ENCODE measurements around the gene ARPC4. TPM values are rescaled to one million over a fixed set of nuclear protein-coding genes. Genes with fewer than 3 reads are reported as not detected.

Gene ARPC4
- 100 to 1,000 TPM in 3 of 4 donors, 10 to 100 TPM in 1; 96.8 to 147 (median 143) TPM for total RNA-seq

DNA sequence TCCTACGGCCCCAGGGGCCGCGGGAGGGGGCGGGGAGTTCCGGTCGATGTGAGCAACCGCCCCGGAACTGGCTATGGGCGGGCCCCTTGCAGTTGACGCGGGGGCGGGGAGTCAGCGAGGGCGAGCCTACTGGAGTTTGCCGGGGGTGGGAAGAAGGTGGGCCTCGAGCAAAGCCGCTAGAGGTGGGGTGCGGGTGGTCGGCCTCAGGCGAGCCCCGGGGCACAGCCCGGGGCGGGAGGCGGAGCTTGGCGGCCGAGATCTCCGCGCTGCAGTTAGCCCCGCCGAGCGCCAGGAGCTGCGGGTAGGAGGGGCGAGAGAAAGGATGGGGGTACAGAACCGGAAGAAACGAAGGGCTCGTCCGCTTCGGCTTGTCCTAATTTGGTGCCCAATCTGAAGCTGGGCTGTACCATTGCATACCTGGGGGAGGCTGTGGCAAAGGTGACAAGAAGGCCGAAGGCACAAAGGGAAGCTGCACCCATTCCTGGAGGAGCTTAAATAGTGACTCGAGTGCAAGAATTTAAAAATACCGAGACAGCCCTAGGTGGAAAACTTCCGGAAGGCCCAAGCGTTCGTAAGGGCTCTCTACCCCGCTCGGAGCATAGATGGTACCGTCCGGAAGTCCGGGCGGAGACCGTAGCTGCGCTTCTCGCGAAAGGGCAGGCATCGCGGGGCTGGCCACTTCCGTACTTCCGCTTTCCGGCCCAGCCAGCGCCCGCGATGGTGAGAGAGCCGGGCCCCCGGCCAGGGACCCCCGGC is at the start of gene ARPC4, which contains the start of gene TADA3:
TSS of gene ARPC4 (plus strand) at position 678 of the 756 bp plus-strand sequence. CDS start at position 718, 40 bp downstream.
TSS of gene TADA3 (minus strand) at position 69 of the 756 bp plus-strand sequence. CDS start 1,007 bp downstream, outside the sequence.
- Histone ChIP-seq H3K27me3 (no peaks in the 10 kb centered on the region), H3K4me1 (peaks cover 20 to 27% of the 10 kb centered on the region in 2 donors), H3K36me3 (peaks cover under 1 to 14% of the 10 kb centered on the region in 2 donors), H3K27ac (peak within 1 kb of the TSS; percentile 93 to 99 (median 98)), H3K4me3 (peak within 1 kb of the TSS; percentile 89 to 99 (median 94)), H3K9me3 (no peaks in the 10 kb centered on the region)
- intact Hi-C loops (cut with DNase I; ENCODE audit: low total_unique reads) (loop anchor here (1.0 to 2.0 kb wide), 4 partner anchors 43 to 144 kb away; partner anchors contain the start of genes BRPF1, MTMR14, OGG1 and RPUSD3), in situ Hi-C loops (cut with MboI; ENCODE audit: low sequenced_read_pairs in 4 of 4) (no loop called here)
- ATAC-seq = peak; percentile 97
- peak; percentile 87 to 88 for DNase-seq
- TF ChIP-seq, protein P1, sequence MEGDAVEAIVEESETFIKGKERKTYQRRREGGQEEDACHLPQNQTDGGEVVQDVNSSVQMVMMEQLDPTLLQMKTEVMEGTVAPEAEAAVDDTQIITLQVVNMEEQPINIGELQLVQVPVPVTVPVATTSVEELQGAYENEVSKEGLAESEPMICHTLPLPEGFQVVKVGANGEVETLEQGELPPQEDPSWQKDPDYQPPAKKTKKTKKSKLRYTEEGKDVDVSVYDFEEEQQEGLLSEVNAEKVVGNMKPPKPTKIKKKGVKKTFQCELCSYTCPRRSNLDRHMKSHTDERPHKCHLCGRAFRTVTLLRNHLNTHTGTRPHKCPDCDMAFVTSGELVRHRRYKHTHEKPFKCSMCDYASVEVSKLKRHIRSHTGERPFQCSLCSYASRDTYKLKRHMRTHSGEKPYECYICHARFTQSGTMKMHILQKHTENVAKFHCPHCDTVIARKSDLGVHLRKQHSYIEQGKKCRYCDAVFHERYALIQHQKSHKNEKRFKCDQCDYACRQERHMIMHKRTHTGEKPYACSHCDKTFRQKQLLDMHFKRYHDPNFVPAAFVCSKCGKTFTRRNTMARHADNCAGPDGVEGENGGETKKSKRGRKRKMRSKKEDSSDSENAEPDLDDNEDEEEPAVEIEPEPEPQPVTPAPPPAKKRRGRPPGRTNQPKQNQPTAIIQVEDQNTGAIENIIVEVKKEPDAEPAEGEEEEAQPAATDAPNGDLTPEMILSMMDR (IDR thresholded peaks at IDR 0.05 in 4 of 5, conservative IDR thresholded peaks at IDR 0.05 in 1 of 5) = peak in 2 of 5 experiments; percentile 20 to 40
- peak; percentile 63 to 83 for TF ChIP-seq POLR2A (IDR thresholded peaks at IDR 0.05)

DNA sequence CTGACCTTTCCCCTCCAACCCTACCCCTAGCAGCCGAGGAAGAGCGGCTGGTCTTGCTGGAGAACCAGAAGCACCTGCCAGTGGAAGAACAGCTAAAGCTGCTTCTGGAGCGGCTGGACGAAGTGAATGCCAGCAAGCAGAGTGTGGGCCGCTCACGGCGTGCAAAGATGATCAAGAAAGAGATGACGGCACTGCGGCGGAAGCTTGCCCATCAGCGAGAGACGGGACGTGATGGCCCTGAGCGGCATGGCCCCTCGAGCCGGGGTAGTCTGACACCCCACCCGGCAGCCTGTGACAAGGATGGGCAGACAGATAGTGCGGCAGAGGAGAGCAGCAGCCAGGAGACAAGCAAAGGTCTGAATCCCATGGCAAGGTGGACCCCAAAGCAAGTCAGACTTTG is 49.3 kb upstream of the ARPC4 start:
- H3K4me3 ChIP-seq = no peak overlapping the region
- TF ChIP-seq POLR2A (IDR thresholded peaks at IDR 0.05) = no peak
- TF ChIP-seq, protein P1 (IDR thresholded peaks at IDR 0.05 in 4 of 5, conservative IDR thresholded peaks at IDR 0.05 in 1 of 5) = no peak
- no peaks in the 10 kb centered on the region for H3K4me1 ChIP-seq
- in situ Hi-C loops (cut with MboI; ENCODE audit: low sequenced_read_pairs in 4 of 4) (no loop called here), intact Hi-C loops (cut with DNase I; ENCODE audit: low total_unique reads) (no loop called here)
- no peak overlapping the region for H3K27ac ChIP-seq
- H3K27me3 ChIP-seq = no peaks in the 10 kb centered on the region
- H3K36me3 ChIP-seq = peaks cover 2 to 98% of the 10 kb centered on the region in 2 donors
- DNase-seq (no peak), ATAC-seq (no peak)
- no peaks in the 10 kb centered on the region for H3K9me3 ChIP-seq

DNA sequence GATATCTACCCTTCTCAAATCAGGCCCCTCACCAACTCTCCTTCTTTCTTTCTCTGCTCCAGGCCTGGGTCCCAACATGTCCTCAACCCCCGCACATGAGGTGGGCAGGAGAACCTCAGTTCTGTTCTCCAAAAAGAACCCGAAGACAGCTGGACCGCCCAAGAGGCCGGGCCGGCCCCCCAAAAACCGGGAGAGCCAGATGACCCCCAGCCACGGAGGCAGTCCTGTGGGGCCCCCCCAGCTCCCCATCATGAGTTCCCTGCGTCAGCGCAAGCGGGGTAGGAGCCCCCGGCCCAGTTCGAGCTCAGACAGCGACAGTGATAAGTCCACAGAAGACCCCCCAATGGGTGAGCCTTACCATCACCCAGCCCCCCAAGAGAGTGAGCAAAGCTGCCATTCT is 48.7 kb upstream of the ARPC4 start:
- peaks cover 2 to 93% of the 10 kb centered on the region in 2 donors for H3K36me3 ChIP-seq
- peaks cover 3 to 5% of the 10 kb centered on the region in 2 donors for H3K4me1 ChIP-seq
- no peak overlapping the region for H3K4me3 ChIP-seq
- H3K27me3 ChIP-seq = no peaks in the 10 kb centered on the region
- TF ChIP-seq POLR2A (IDR thresholded peaks at IDR 0.05) = no peak
- TF ChIP-seq, protein P1 (IDR thresholded peaks at IDR 0.05 in 4 of 5, conservative IDR thresholded peaks at IDR 0.05 in 1 of 5) = no peak
- H3K27ac ChIP-seq = no peak overlapping the region
- no peak for ATAC-seq
- in situ Hi-C loops (cut with MboI; ENCODE audit: low sequenced_read_pairs in 4 of 4) (no loop called here), intact Hi-C loops (cut with DNase I; ENCODE audit: low total_unique reads) (no loop called here)
- no peak for DNase-seq
- H3K9me3 ChIP-seq = no peaks in the 10 kb centered on the region

DNA sequence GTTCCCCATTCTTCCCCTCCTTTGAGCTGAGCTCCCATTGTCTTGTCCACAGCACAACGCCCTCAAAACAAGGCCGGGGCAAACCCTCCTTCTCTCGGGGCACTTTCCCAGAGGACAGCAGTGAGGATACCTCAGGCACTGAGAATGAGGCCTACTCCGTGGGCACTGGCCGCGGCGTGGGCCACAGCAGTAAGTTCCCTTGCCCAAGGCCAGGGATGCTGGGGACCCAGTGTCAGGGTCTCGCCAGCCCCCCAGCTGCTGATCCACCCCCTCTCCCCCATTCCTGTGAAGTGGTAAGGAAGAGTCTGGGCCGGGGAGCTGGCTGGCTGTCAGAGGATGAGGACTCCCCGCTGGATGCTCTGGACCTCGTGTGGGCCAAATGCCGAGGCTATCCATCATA is 47.4 kb upstream of the ARPC4 start:
- Histone ChIP-seq H3K4me1 (peaks cover 12 to 13% of the 10 kb centered on the region in 2 donors), H3K36me3 (peaks cover 2 to 79% of the 10 kb centered on the region in 2 donors), H3K4me3 (no peak overlapping the region), H3K27ac (no peak overlapping the region), H3K27me3 (no peaks in the 10 kb centered on the region), H3K9me3 (no peaks in the 10 kb centered on the region)
- DNase-seq (no peak), ATAC-seq (no peak)
- in situ Hi-C loops (cut with MboI; ENCODE audit: low sequenced_read_pairs in 4 of 4) = no loop called here
- intact Hi-C loops (cut with DNase I; ENCODE audit: low total_unique reads) = no loop called here
- no peak for TF ChIP-seq POLR2A (IDR thresholded peaks at IDR 0.05)
- TF ChIP-seq, protein P1 (IDR thresholded peaks at IDR 0.05 in 4 of 5, conservative IDR thresholded peaks at IDR 0.05 in 1 of 5) = no peak

All from gastrocnemius medialis (tissue), 4 donors.